Measurements from ENCODE around the gene BABAM1. TPM values are rescaled to one million over a fixed set of nuclear protein-coding genes. Genes with fewer than 3 reads are reported as not detected.
A peak's percentile ranks its signal among the peaks of the same experiment; 100 is the strongest.
"Not testable (repeated sequence)": the region's sequence is repeated elsewhere in the genome, so short reads cannot be mapped to it uniquely, and the experiment has no call there.

Gene BABAM1
- total and polyA plus RNA-seq, 3 donors from 2014 or later = 93.2 to 110 (median 95.4) TPM

GRCh38 chr19:17294051-17294891, 27.0 kb downstream of the BABAM1 start:
- intact Hi-C loops (cut with DNase I; ENCODE audit: low total_unique reads) = no loop called here
- Histone ChIP-seq H3K9me3 (no peaks in the 10 kb centered on the region), H3K4me1 (no peaks in the 10 kb centered on the region), H3K4me3 (peak overlapping the region in 1 of 2 donors; percentile 23), H3K36me3 (ENCODE audit: low read depth, missing control alignments) (no peaks in the 10 kb centered on the region), H3K27ac (no peak overlapping the region), H3K27me3 (no peaks in the 10 kb centered on the region)
- WGBS, 2 donors = 32 to 72% methylated on average over 17 to 48 of the region's 48 CpGs
- peak; percentile 68 for DNase-seq
- TF ChIP-seq POLR2A (IDR thresholded peaks at IDR 0.05) = no peak
- no peak for TF ChIP-seq CTCF (IDR thresholded peaks at IDR 0.05)

GRCh38 chr19:17295551-17295950, 28.3 kb downstream of the BABAM1 start:
- DNase-seq; intact Hi-C loops (cut with DNase I; ENCODE audit: low total_unique reads); H3K4me1 ChIP-seq; H3K27ac ChIP-seq; H3K4me3 ChIP-seq; H3K36me3 ChIP-seq (ENCODE audit: low read depth, missing control alignments); H3K27me3 ChIP-seq; H3K9me3 ChIP-seq: not testable (repeated sequence)
- 83% methylated on average over 6 of the region's 6 CpGs for WGBS, 2 donors

GRCh38 chr19:17296273-17296672, 29.0 kb downstream of the BABAM1 start:
- H3K27ac ChIP-seq = no peak overlapping the region
- intact Hi-C loops (cut with DNase I; ENCODE audit: low total_unique reads) = no loop called here
- no peaks in the 10 kb centered on the region for H3K27me3 ChIP-seq
- H3K36me3 ChIP-seq (ENCODE audit: low read depth, missing control alignments) = no peaks in the 10 kb centered on the region
- DNase-seq = no peak
- H3K9me3 ChIP-seq = no peaks in the 10 kb centered on the region
- peaks cover 4% of the 10 kb centered on the region for H3K4me1 ChIP-seq
- 60 to 67% methylated on average over 4 of the region's 4 CpGs for WGBS, 2 donors
- no peak overlapping the region for H3K4me3 ChIP-seq
- no peak for TF ChIP-seq CTCF (IDR thresholded peaks at IDR 0.05)

- TF ChIP-seq POLR2A (IDR thresholded peaks at IDR 0.05) (no peak), CTCF (IDR thresholded peaks at IDR 0.05) (no peak)
- 93 to 94% methylated on average over 6 of the region's 6 CpGs for WGBS, 2 donors
- intact Hi-C loops (cut with DNase I; ENCODE audit: low total_unique reads) = no loop called here
Measured at GRCh38 chr19:17296976-17297375, 29.7 kb downstream of the BABAM1 start.

GRCh38 chr19:17300992-17301619, 33.9 kb downstream of the BABAM1 start:
- H3K27ac ChIP-seq = no peak overlapping the region
- H3K4me3 ChIP-seq = no peak overlapping the region
- intact Hi-C loops (cut with DNase I; ENCODE audit: low total_unique reads) = no loop called here
- no peaks in the 10 kb centered on the region for H3K27me3 ChIP-seq
- H3K9me3 ChIP-seq = no peaks in the 10 kb centered on the region
- no peaks in the 10 kb centered on the region for H3K36me3 ChIP-seq (ENCODE audit: low read depth, missing control alignments)
- DNase-seq = no peak
- WGBS, 2 donors = 66 to 81% methylated on average over 22 to 46 of the region's 51 CpGs
- H3K4me1 ChIP-seq = peaks cover 26% of the 10 kb centered on the region
- TF ChIP-seq CTCF (IDR thresholded peaks at IDR 0.05) = no peak
- TF ChIP-seq POLR2A (IDR thresholded peaks at IDR 0.05) = no peak

More at GRCh38 chr19:17296976-17297375, 29.7 kb downstream of the BABAM1 start:
- Histone ChIP-seq H3K9me3 (no peaks in the 10 kb centered on the region), H3K4me1 (peaks cover 4% of the 10 kb centered on the region), H3K36me3 (ENCODE audit: low read depth, missing control alignments) (no peaks in the 10 kb centered on the region), H3K27ac (no peak overlapping the region), H3K4me3 (no peak overlapping the region), H3K27me3 (no peaks in the 10 kb centered on the region)
- no peak for DNase-seq
